ENCODE measurements around the gene CAMTA2. TPM values are rescaled to one million over a fixed set of nuclear protein-coding genes. Genes with fewer than 3 reads are reported as not detected.

Gene CAMTA2

GRCh38 chr17:4920351-4921048, 67.0 kb downstream of the CAMTA2 start:
- TF ChIP-seq POLR2AphosphoS5 (IDR thresholded peaks at IDR 0.05; ENCODE audit: low read depth) (no peak), SPI1 (IDR thresholded peaks at IDR 0.05; ENCODE audit: borderline replicate concordance, low read depth) (no peak), GABPA (IDR thresholded peaks at IDR 0.05; ENCODE audit: low read depth) (no peak)
- TF ChIP-seq, protein P1, sequence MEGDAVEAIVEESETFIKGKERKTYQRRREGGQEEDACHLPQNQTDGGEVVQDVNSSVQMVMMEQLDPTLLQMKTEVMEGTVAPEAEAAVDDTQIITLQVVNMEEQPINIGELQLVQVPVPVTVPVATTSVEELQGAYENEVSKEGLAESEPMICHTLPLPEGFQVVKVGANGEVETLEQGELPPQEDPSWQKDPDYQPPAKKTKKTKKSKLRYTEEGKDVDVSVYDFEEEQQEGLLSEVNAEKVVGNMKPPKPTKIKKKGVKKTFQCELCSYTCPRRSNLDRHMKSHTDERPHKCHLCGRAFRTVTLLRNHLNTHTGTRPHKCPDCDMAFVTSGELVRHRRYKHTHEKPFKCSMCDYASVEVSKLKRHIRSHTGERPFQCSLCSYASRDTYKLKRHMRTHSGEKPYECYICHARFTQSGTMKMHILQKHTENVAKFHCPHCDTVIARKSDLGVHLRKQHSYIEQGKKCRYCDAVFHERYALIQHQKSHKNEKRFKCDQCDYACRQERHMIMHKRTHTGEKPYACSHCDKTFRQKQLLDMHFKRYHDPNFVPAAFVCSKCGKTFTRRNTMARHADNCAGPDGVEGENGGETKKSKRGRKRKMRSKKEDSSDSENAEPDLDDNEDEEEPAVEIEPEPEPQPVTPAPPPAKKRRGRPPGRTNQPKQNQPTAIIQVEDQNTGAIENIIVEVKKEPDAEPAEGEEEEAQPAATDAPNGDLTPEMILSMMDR (IDR thresholded peaks at IDR 0.05; ENCODE audit: insufficient read depth, low read length): no peak
- DNase-seq (ENCODE audit: low read depth in 1 of 2, low spot score in 1 of 2): peak in 1 of 2 experiments; percentile 78

GRCh38 chr17:4919511-4920047, 67.9 kb downstream of the CAMTA2 start:
- no peak for TF ChIP-seq POLR2AphosphoS5 (IDR thresholded peaks at IDR 0.05; ENCODE audit: low read depth)
- no peak for TF ChIP-seq SPI1 (IDR thresholded peaks at IDR 0.05; ENCODE audit: borderline replicate concordance, low read depth)
- TF ChIP-seq REST (IDR thresholded peaks at IDR 0.05; ENCODE audit: insufficient replicate concordance, low read depth): no peak
- TF ChIP-seq GABPA (IDR thresholded peaks at IDR 0.05; ENCODE audit: low read depth): no peak
- TF ChIP-seq, protein P1 (IDR thresholded peaks at IDR 0.05; ENCODE audit: insufficient read depth, low read length): no peak
- no peak overlapping the region for H3K4me3 ChIP-seq (replicated peaks; ENCODE audit: insufficient read depth, low read length)
- H3K27ac ChIP-seq (replicated peaks): no peak overlapping the region
- H3K27me3 ChIP-seq (ENCODE audit: insufficient read depth, poor library complexity, severe bottlenecking): no peaks in the 10 kb centered on the region
- DNase-seq (ENCODE audit: low read depth in 1 of 2, low spot score in 1 of 2): no peak

More at GRCh38 chr17:4920351-4921048, 67.0 kb downstream of the CAMTA2 start:
- Histone ChIP-seq H3K4me3 (replicated peaks; ENCODE audit: insufficient read depth, low read length) (no peak overlapping the region), H3K27ac (replicated peaks) (no peak overlapping the region), H3K27me3 (ENCODE audit: insufficient read depth, poor library complexity, severe bottlenecking) (no peaks in the 10 kb centered on the region)

Small RNAs within 50 kb of the gene (microRNA-seq; reads per million reads assigned to microRNA genes)
- not detected for gene MIR6864
- gene MIR6865: not detected

Measured in HL-60 (cell line).